SK-N-SH (cell line): ENCODE results near the gene MYOD1. TPM values are rescaled to one million over a fixed set of nuclear protein-coding genes. Genes with fewer than 3 reads are reported as not detected.

Experiments used
- CTCF ChIA-PET: fragments of 300-600, 350-600 bp; formaldehyde crosslinking; extraction: SDS; loops from one replicate; lab custom pipeline; 2021; lab: Yijun Ruan, JAX
- POLR2A ChIA-PET: fragments of 350-600 bp; sonication (Branson Sonifier 250); formaldehyde crosslinking; extraction: SDS; loops from one replicate; lab custom pipeline; 2020; ENCODE audit warnings: antibody characterized with exemption, inconsistent platforms; lab: Yijun Ruan, JAX
- DNase-seq: peaks from one replicate; pipeline ENCODE4 v3.0.0; 2012
- H2AFZ ChIP-seq: fragments of 200-600 bp; sonication (generic); 2 replicates; pipeline ENCODE4 v1.8.1; 2016; ENCODE audit warnings: antibody characterized with exemption, mild to moderate bottlenecking, low read depth
- H3F3A ChIP-seq: fragments of 200-600 bp; sonication (generic); replicated peaks from 2 replicates; pipeline ENCODE3; 2016; ENCODE audit warnings: antibody characterized with exemption, mild to moderate bottlenecking; ENCODE audit not compliant: insufficient read depth
- H3K27ac ChIP-seq, 2 experiments: fragments of 200-500 bp in 1 of 2; fragments of 200-600 bp in 1 of 2; sonication (Bioruptor generic) in 1 of 2; sonication (generic), shearing (Covaris generic) in 1 of 2; 2 replicates each; pipeline versions ENCODE4 v1.5.1 to v1.6.1; 2014 to 2016; ENCODE audit warnings: low read depth in 2 of 2, inconsistent platforms in 1 of 2, low read length in 1 of 2, mild to moderate bottlenecking in 1 of 2, mixed read lengths in 1 of 2
- H3K27me3 ChIP-seq: fragments of 200-600 bp; sonication (generic), shearing (Covaris generic); 2 replicates; pipeline ENCODE4 v1.6.1; 2016; ENCODE audit warnings: mixed run types; ENCODE audit not compliant: insufficient read depth
- H3K36me3 ChIP-seq, 2 experiments: fragments of 200-500 bp in 1 of 2; fragments of 200-600 bp in 1 of 2; sonication (Bioruptor generic) in 1 of 2; sonication (generic) in 1 of 2; replicated peaks in 1 of 2; 2 replicates each; pipeline versions ENCODE3 to v1.5.1; 2014 to 2016; ENCODE audit warnings: low read length in 1 of 2, mild to moderate bottlenecking in 1 of 2; ENCODE audit not compliant: insufficient read depth in 2 of 2, control insufficient read depth in 1 of 2
- H3K4me1 ChIP-seq, 2 experiments: fragments of 200-500 bp in 1 of 2; fragments of 200-600 bp in 1 of 2; sonication (Bioruptor generic) in 1 of 2; sonication (generic), shearing (Covaris generic) in 1 of 2; 2 replicates each; pipeline versions ENCODE4 v1.5.1 to v1.6.1; 2014 to 2016; ENCODE audit warnings: low read depth in 1 of 2, low read length in 1 of 2, mixed run types in 1 of 2; ENCODE audit not compliant: insufficient read depth in 2 of 2, control insufficient read depth in 1 of 2
- H3K4me2 ChIP-seq: fragments of 200-600 bp; sonication (generic), shearing (Covaris generic); 2 replicates; pipeline ENCODE4 v1.6.1; 2017; ENCODE audit warnings: mixed run types
- H3K4me3 ChIP-seq, 2 experiments: fragments of 200-500 bp in 1 of 2; fragments of 200-600 bp in 1 of 2; sonication (Bioruptor generic) in 1 of 2; sonication (generic), shearing (Covaris generic) in 1 of 2; 2 replicates each; pipeline versions ENCODE4 v1.5.1 to v1.8.1; 2014 to 2016; ENCODE audit warnings: low read depth in 2 of 2, inconsistent platforms in 1 of 2, low read length in 1 of 2, mild to moderate bottlenecking in 1 of 2, mixed read lengths in 1 of 2, moderate library complexity in 1 of 2
- H3K79me2 ChIP-seq: fragments of 200-600 bp; sonication (generic); 2 replicates; pipeline ENCODE4 v1.8.1; 2017; ENCODE audit warnings: mild to moderate bottlenecking; ENCODE audit not compliant: insufficient read depth
- H3K9ac ChIP-seq: fragments of 200-600 bp; sonication (generic); 2 replicates; pipeline ENCODE4 v1.6.1; 2017; ENCODE audit warnings: mixed run types
- H3K9me2 ChIP-seq: fragments of 200-600 bp; sonication (generic); 2 replicates; pipeline ENCODE4 v1.6.1; 2017; ENCODE audit warnings: mixed run types
- H3K9me3 ChIP-seq: fragments of 200-600 bp; sonication (generic); 2 replicates; pipeline ENCODE4 v1.6.1; 2017; ENCODE audit warnings: mixed run types, mild to moderate bottlenecking, moderate library complexity
- H4K20me1 ChIP-seq: fragments of 200-600 bp; sonication (generic); 2 replicates; pipeline ENCODE4 v1.6.1; 2017; ENCODE audit warnings: mild to moderate bottlenecking, mixed run types; ENCODE audit not compliant: insufficient read depth
- ELF1 ChIP-seq: IDR thresholded peaks from 2 replicates; pipeline ENCODE4 v1.4.0; 2012
- FOXM1 ChIP-seq: IDR thresholded peaks from 2 replicates; pipeline ENCODE4 v1.4.0; 2012; ENCODE audit warnings: low read depth, mild to moderate bottlenecking
- GABPA ChIP-seq: IDR thresholded peaks from 2 replicates; pipeline ENCODE4 v1.4.0; 2012; ENCODE audit warnings: low read depth, mild to moderate bottlenecking
- JUND ChIP-seq: IDR thresholded peaks from 2 replicates; pipeline ENCODE4 v1.4.0; 2012
- MEF2A ChIP-seq: IDR thresholded peaks from 2 replicates; pipeline ENCODE4 v1.4.0; 2012; ENCODE audit warnings: low read depth, borderline replicate concordance
- NFIC ChIP-seq: IDR thresholded peaks from 2 replicates; pipeline ENCODE4 v1.4.0; 2012; ENCODE audit warnings: borderline replicate concordance
- RAD21 ChIP-seq: IDR thresholded peaks from 2 replicates; pipeline ENCODE4 v1.6.1; 2012; ENCODE audit warnings: mild to moderate bottlenecking, low read length
- RCOR1 ChIP-seq: fragments of 150-350 bp; IDR thresholded peaks from 2 replicates; pipeline ENCODE4 v1.6.1; 2017; ENCODE audit warnings: antibody characterized with exemption, low read length
- RXRA ChIP-seq: IDR thresholded peaks from 2 replicates; pipeline ENCODE4 v1.4.0; 2012; ENCODE audit warnings: low read depth, mild to moderate bottlenecking, borderline replicate concordance
- SIN3A ChIP-seq: IDR thresholded peaks from 2 replicates; pipeline ENCODE4 v1.6.1; 2012; ENCODE audit warnings: low read depth, mild to moderate bottlenecking, low read length, moderate library complexity, borderline replicate concordance
- SMC3 ChIP-seq: IDR thresholded peaks from 2 replicates; pipeline ENCODE4 v1.6.1; 2012; ENCODE audit warnings: low read depth, low read length, improper control_type of control experiment
- TEAD4 ChIP-seq: IDR thresholded peaks from 2 replicates; pipeline ENCODE4 v1.4.0; 2012; ENCODE audit warnings: mild to moderate bottlenecking, borderline replicate concordance; ENCODE audit not compliant: insufficient read depth
- WGBS: methylation state at CpG from one replicate; pipeline ENCODE4 v1.1.6; 2017; ENCODE audit warnings: low lambda C conversion rate; 5-methylcytosine and 5-hydroxymethylcytosine counted together
- polyA plus RNA-seq, 3 experiments: library from polyadenylated mRNA; depleted of rRNA; stranded (reverse); fragments of >200 nt; gene quantifications; 2 replicates each; pipeline ENCODE4 v1.2.3, GENCODE V29; 2012
- TF ChIP-seq, protein P1 (sequence below): fragments of 150-350 bp; IDR thresholded peaks from 2 replicates; pipeline ENCODE4 v1.6.1; 2016; ENCODE audit warnings: mild to moderate bottlenecking, low read depth, low read length
- TF ChIP-seq, protein P2 (sequence below): IDR thresholded peaks from 2 replicates; pipeline ENCODE4 v1.6.1; 2012; ENCODE audit warnings: mild to moderate bottlenecking, low read depth, low read length, moderate library complexity
- TF ChIP-seq, protein P3 (sequence below): fragments of 200-600 bp; sonication (generic); IDR thresholded peaks from 2 replicates; pipeline ENCODE4 v1.6.1; 2017; ENCODE audit warnings: antibody characterized with exemption, mild to moderate bottlenecking, moderate library complexity
- TF ChIP-seq, protein P4 (sequence below): IDR thresholded peaks from 2 replicates; pipeline ENCODE4 v1.4.0; 2012; ENCODE audit warnings: low read depth, borderline replicate concordance

Gene MYOD1
- polyA plus RNA-seq, 1 of the 3 experiments (the other 2 are of a cell fraction) = not detected

DNA sequence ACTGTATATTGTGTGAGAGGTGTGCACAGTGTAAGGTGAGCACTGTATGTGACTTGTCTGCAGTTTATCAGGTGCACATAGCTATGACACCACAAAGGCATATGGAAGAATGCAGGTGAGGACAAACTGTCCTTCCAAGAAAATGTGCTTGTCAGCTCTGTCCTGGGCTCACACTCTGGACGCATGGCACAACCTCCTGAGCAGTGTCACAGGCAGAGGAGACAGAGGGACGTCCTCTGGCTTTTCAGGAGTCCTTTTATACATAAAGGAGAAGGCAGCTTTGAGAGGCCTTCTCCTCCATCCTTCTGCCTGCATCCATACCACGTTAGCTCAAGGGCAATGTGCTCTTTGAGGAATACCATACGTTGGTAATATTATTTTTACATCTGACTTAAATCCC, 7.5 kb upstream of the MYOD1 start:
- no peaks in the 10 kb centered on the region for H3K9me2 ChIP-seq
- H2AFZ ChIP-seq = no peak overlapping the region
- H3K9me3 ChIP-seq = no peaks in the 10 kb centered on the region
- no peak overlapping the region for H3K4me3 ChIP-seq
- H3K27me3 ChIP-seq = peaks cover 18% of the 10 kb centered on the region
- TF ChIP-seq, protein P1, sequence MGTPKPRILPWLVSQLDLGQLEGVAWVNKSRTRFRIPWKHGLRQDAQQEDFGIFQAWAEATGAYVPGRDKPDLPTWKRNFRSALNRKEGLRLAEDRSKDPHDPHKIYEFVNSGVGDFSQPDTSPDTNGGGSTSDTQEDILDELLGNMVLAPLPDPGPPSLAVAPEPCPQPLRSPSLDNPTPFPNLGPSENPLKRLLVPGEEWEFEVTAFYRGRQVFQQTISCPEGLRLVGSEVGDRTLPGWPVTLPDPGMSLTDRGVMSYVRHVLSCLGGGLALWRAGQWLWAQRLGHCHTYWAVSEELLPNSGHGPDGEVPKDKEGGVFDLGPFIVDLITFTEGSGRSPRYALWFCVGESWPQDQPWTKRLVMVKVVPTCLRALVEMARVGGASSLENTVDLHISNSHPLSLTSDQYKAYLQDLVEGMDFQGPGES = no peak
- TF ChIP-seq JUND = no peak
- TF ChIP-seq RXRA = no peak
- TF ChIP-seq SIN3A = no peak
- no peak for TF ChIP-seq RCOR1
- no peak for TF ChIP-seq FOXM1
- TF ChIP-seq GABPA = no peak
- TF ChIP-seq, protein P2, sequence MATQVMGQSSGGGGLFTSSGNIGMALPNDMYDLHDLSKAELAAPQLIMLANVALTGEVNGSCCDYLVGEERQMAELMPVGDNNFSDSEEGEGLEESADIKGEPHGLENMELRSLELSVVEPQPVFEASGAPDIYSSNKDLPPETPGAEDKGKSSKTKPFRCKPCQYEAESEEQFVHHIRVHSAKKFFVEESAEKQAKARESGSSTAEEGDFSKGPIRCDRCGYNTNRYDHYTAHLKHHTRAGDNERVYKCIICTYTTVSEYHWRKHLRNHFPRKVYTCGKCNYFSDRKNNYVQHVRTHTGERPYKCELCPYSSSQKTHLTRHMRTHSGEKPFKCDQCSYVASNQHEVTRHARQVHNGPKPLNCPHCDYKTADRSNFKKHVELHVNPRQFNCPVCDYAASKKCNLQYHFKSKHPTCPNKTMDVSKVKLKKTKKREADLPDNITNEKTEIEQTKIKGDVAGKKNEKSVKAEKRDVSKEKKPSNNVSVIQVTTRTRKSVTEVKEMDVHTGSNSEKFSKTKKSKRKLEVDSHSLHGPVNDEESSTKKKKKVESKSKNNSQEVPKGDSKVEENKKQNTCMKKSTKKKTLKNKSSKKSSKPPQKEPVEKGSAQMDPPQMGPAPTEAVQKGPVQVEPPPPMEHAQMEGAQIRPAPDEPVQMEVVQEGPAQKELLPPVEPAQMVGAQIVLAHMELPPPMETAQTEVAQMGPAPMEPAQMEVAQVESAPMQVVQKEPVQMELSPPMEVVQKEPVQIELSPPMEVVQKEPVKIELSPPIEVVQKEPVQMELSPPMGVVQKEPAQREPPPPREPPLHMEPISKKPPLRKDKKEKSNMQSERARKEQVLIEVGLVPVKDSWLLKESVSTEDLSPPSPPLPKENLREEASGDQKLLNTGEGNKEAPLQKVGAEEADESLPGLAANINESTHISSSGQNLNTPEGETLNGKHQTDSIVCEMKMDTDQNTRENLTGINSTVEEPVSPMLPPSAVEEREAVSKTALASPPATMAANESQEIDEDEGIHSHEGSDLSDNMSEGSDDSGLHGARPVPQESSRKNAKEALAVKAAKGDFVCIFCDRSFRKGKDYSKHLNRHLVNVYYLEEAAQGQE = no peak
- no peak for TF ChIP-seq MEF2A
- WGBS = 1% methylated on average over 4 of the region's 4 CpGs
- DNase-seq = no peak
- H3F3A ChIP-seq = no peaks in the 10 kb centered on the region
- H3K9ac ChIP-seq = no peak overlapping the region
- no peaks in the 10 kb centered on the region for H3K36me3 ChIP-seq
- H3K79me2 ChIP-seq = no peaks in the 10 kb centered on the region
- CTCF ChIA-PET = interaction anchor here (1.2 to 5.5 kb wide), 3 partner anchors 10 to 19 kb away, joined by 3 to 34 read pairs (median 19); partner anchors contain the start of gene MYOD1
- H4K20me1 ChIP-seq = no peaks in the 10 kb centered on the region
- POLR2A ChIA-PET = no interaction called here
- no peak overlapping the region for H3K27ac ChIP-seq
- no peaks in the 10 kb centered on the region for H3K4me1 ChIP-seq
- no peak overlapping the region for H3K4me2 ChIP-seq

DNA sequence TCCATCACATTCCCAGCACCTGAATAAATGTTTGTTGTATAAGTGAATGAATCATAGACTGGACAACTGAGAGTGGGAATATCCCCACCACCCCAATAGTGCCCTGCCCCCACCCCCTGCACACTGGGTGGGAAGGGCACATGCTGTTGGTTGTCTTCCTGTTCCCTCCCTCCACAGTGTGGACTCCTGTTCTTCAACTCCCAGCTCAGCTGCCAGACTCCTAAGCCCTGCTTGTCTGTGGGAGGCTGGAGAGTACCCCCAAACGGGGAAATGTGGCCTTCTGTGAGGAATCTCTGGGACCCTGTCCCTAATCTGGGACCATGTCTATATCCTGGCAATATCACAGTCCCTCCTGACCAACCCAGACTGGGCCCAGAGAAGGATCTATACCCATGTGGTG, 5.5 kb upstream of the MYOD1 start:
- no peak overlapping the region for H3K9ac ChIP-seq
- no peaks in the 10 kb centered on the region for H4K20me1 ChIP-seq
- H3F3A ChIP-seq = no peaks in the 10 kb centered on the region
- peaks cover 26% of the 10 kb centered on the region for H3K27me3 ChIP-seq
- CTCF ChIA-PET = interaction anchor here (1.0 to 1.5 kb wide), 5 partner anchors 9 to 265 kb away, joined by 3 to 6 read pairs (median 3); no protein-coding TSS in a partner anchor
- H3K9me3 ChIP-seq = no peaks in the 10 kb centered on the region
- no peaks in the 10 kb centered on the region for H3K79me2 ChIP-seq
- no peaks in the 10 kb centered on the region for H3K9me2 ChIP-seq
- no peaks in the 10 kb centered on the region for H3K4me1 ChIP-seq
- H3K27ac ChIP-seq = no peak overlapping the region
- no CpG with 5 or more reads among the region's 1 CpG for WGBS
- H3K4me2 ChIP-seq = no peak overlapping the region
- H3K36me3 ChIP-seq = no peaks in the 10 kb centered on the region
- no peak overlapping the region for H3K4me3 ChIP-seq
- no peak for DNase-seq
- POLR2A ChIA-PET = no interaction called here
- no peak overlapping the region for H2AFZ ChIP-seq
- TF ChIP-seq ELF1 (no peak), TEAD4 (no peak), SMC3 (no peak), NFIC (no peak), RAD21 (no peak)
- TF ChIP-seq, protein P1 = no peak
- TF ChIP-seq, protein P3, sequence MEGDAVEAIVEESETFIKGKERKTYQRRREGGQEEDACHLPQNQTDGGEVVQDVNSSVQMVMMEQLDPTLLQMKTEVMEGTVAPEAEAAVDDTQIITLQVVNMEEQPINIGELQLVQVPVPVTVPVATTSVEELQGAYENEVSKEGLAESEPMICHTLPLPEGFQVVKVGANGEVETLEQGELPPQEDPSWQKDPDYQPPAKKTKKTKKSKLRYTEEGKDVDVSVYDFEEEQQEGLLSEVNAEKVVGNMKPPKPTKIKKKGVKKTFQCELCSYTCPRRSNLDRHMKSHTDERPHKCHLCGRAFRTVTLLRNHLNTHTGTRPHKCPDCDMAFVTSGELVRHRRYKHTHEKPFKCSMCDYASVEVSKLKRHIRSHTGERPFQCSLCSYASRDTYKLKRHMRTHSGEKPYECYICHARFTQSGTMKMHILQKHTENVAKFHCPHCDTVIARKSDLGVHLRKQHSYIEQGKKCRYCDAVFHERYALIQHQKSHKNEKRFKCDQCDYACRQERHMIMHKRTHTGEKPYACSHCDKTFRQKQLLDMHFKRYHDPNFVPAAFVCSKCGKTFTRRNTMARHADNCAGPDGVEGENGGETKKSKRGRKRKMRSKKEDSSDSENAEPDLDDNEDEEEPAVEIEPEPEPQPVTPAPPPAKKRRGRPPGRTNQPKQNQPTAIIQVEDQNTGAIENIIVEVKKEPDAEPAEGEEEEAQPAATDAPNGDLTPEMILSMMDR = no peak
- TF ChIP-seq, protein P4, sequence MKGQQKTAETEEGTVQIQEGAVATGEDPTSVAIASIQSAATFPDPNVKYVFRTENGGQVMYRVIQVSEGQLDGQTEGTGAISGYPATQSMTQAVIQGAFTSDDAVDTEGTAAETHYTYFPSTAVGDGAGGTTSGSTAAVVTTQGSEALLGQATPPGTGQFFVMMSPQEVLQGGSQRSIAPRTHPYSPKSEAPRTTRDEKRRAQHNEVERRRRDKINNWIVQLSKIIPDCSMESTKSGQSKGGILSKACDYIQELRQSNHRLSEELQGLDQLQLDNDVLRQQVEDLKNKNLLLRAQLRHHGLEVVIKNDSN = no peak
